ENCODE measurements around the gene SLIT3.

SLIT3 gene

GRCh38 chr5:169098331-169099121 is 202.4 kb downstream of the SLIT3 start:
- DNase-seq, result no peak

- DNase-seq, result no peak
Measured at GRCh38 chr5:169097374-169098326, 203.3 kb downstream of the SLIT3 start.

GRCh38 chr5:169095976-169096375 is 205.0 kb downstream of the SLIT3 start:
- no peak for DNase-seq

GRCh38 chr5:169095410-169095960 is 205.5 kb downstream of the SLIT3 start:
- no peak for DNase-seq

- no peak for DNase-seq
Measured at GRCh38 chr5:169094586-169095409, 206.1 kb downstream of the SLIT3 start.

GRCh38 chr5:169091396-169091980 is 209.5 kb downstream of the SLIT3 start:
- no peak for DNase-seq

GRCh38 chr5:169089343-169089742 is 211.6 kb downstream of the SLIT3 start:
- no peak for DNase-seq

- no peak for DNase-seq
Measured at GRCh38 chr5:169088028-169088725, 212.8 kb downstream of the SLIT3 start.

- DNase-seq, result no peak
Measured at GRCh38 chr5:169085636-169086035, 215.3 kb downstream of the SLIT3 start.

- DNase-seq, result no peak
Measured at GRCh38 chr5:169085212-169085611, 215.7 kb downstream of the SLIT3 start.

GRCh38 chr5:169084775-169085174 is 216.2 kb downstream of the SLIT3 start:
- DNase-seq, result no peak

- no peak for DNase-seq
Measured at GRCh38 chr5:169083394-169084018, 217.4 kb downstream of the SLIT3 start.

- no peak for DNase-seq
Measured at GRCh38 chr5:169081000-169081724, 219.8 kb downstream of the SLIT3 start.

GRCh38 chr5:169080448-169080911 is 220.5 kb downstream of the SLIT3 start:
- DNase-seq, result no peak

GRCh38 chr5:169079697-169080096 is 221.2 kb downstream of the SLIT3 start:
- DNase-seq, result no peak

GRCh38 chr5:169074839-169075238 is 226.1 kb downstream of the SLIT3 start:
- no peak for DNase-seq

- no peak for DNase-seq
Measured at GRCh38 chr5:169072233-169072632, 228.7 kb downstream of the SLIT3 start.

- no peak for DNase-seq
Measured at GRCh38 chr5:169070413-169070812, 230.5 kb downstream of the SLIT3 start.

- DNase-seq, result no peak
Measured at GRCh38 chr5:169067751-169068173, 233.2 kb downstream of the SLIT3 start.

- DNase-seq, result no peak
Measured at GRCh38 chr5:169065400-169065799, 235.5 kb downstream of the SLIT3 start.
